T-helper 1 cell treated with Interleukin-12 subunit alpha and Interleukin-12 subunit beta and Interleukin-4 antibody, amounts not matched to agents 30 ng/mL and 1 ng/mL, for 36 hours (primary cell): ENCODE measurements around the gene ZNF174. TPM values are rescaled to one million over a fixed set of nuclear protein-coding genes. Genes with fewer than 3 reads are reported as not detected.

Experiments used
- intact Hi-C: fragments of 100-400 bp; cut with micrococcal nuclease; formaldehyde crosslinking; loops from one replicate; pipeline ENCODE4 v1.15.1; 2024
- total RNA-seq: library from RNA; stranded (reverse); gene quantifications from 2 replicates; pipeline ENCODE4 v1.2.3, GENCODE V29; 2022

Gene ZNF174
- total RNA-seq = 11.3 and 12.6 TPM in 2 replicates

DNA sequence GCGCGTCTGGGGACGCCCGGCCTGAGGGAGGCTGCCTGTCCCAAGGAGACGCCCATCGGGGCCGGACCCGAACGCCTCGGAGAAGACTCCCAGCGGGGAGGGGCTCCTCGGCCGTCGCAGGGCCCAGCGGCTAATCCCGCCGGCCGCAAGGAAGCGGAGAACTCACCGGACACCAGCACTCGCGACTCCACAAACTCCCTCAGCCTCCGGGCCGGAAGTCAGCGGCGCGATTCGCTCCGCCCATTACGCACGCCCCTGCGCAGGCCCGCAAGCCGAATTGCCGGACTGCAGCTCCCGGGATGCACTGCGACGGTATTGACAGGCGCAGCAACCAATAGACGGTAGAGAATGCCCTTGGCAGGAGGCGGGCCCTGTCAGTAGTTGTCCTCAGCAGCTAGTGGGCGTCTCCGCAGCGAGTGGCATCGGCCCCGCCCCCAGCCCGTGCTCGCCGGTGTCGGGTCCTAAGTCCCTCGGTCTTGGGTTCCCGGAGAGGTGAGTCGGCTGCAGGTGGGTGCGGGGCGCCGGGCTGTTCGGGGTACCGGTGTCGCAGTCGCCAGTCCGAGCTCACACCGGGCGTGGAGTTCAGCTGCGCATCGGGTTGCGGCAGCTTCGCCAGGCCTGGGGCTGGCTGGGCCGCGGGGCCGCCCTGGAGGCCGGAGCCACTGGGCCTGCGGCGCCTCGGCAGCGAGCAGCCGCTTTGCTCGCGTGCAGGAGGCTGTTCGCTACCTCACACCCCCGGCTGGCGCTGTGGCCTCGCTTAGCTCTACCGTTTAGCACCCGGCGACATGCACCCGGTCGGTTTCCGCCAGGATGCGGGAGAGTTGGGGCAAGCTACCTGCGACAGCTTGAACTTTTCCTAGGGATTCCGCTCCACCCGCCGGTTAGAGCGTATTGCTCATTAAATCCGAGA is at the start of gene ZNF174, which contains the start of gene ZSCAN32:
TSS of gene ZNF174 (plus strand) at position 437 of the 910 bp plus-strand sequence. CDS start 790 bp downstream, outside the sequence.
TSS of gene ZSCAN32 (minus strand) at position 226 of the 910 bp plus-strand sequence. CDS start 3,447 bp downstream, outside the sequence.
- intact Hi-C loops = loop anchor here (1.0 kb wide), 10 partner anchors 43 to 377 kb away; partner anchors contain the start of genes SLX4, THOC6, TIGD7 and ZNF200

DNA sequence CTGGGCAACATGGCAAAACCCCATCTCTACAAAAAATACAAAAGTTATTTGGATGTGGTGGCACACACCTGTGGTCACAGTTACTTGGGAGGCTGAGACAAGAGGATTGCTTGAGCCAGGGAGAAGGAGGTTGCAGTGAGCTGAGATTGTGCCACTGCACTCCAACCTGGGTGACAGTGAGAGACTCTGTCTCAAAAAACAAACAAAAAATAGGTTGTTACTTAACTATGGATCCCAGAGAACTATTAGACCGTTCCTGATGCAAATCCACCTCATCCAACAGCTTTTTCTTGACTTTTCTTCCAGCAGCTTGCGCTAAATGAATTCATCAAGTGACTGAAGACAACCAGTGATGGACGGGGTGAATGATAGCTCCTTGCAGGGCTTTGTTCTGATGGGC is 45.4 kb upstream of the ZNF174 start, which contains the start of gene OR2C1:
TSS of gene OR2C1 (plus strand) at position 301 of the 400 bp plus-strand sequence. CDS start at position 353, 52 bp downstream.
- intact Hi-C loops = no loop called here

DNA sequence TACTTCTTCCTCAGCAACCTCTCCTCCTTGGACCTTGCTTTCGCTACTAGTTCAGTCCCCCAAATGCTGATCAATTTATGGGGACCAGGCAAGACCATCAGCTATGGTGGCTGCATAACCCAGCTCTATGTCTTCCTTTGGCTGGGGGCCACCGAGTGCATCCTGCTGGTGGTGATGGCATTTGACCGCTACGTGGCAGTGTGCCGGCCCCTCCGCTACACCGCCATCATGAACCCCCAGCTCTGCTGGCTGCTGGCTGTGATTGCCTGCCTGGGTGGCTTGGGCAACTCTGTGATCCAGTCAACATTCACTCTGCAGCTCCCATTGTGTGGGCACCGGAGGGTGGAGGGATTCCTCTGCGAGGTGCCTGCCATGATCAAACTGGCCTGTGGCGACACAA is 44.9 kb upstream of the ZNF174 start:
- intact Hi-C loops = no loop called here

DNA sequence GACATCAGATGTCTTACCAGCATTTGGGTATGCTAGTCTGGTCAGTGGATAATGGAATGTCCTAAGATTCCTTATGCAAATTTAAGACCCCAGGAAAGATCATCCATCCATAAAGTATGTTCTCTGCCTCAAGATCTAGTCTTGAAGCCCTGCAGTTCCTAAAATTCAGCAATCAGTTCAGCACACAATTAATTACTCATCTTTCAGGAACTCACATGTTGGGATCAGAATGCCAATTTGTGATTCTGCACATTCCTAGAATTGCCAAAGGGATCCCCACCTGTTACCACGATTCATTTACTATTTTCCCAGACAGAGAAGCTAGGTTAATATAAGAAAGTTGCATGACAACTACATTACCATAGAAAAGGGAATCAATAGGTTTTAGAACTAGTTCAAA is 42.1 kb upstream of the ZNF174 start:
- intact Hi-C loops = no loop called here

DNA sequence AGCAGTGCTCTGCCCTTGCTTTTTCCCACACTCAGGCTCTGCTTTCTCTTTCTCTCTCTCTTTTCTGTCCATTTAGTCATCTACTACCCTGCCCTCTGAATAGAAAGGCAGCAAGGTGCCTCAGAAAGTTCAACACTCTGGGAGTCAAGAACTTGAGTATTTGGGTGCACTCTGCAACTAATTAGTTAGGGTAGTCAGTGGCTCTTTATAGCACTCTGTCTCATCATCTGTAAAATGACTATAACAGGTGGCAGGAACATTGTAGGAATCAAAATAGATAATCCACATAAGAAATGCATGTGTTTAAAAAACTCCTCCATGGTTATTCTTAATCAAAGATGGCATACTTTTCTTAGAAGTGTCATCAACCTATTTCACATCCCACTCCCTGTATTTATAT is 38.1 kb upstream of the ZNF174 start:
- intact Hi-C loops = loop anchor here (10.0 kb wide), 2 partner anchors 52 to 178 kb away; partner anchors contain the start of gene OR1F1

DNA sequence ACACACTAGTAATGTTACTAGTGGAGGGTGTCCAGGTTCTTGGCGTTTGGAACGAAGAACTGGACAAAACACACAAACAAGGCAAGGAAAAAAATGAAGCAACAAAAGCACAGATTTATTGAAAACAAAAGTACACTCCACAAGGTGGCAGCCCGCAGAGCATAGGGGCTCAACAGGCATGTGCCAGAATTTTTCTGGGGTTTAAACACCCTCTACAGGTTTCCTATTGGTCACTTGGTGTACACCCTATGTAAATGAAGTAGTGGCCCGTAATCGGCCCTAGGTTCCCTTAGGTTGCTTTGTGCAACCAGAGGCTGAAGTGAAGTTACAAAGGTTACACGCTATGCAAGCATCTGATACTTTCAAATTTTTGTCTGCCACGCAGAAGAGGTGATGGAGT is 37.2 kb upstream of the ZNF174 start:
- intact Hi-C loops = loop anchor here (10.0 kb wide), 2 partner anchors 51 to 179 kb away; partner anchors contain the start of gene OR1F1

DNA sequence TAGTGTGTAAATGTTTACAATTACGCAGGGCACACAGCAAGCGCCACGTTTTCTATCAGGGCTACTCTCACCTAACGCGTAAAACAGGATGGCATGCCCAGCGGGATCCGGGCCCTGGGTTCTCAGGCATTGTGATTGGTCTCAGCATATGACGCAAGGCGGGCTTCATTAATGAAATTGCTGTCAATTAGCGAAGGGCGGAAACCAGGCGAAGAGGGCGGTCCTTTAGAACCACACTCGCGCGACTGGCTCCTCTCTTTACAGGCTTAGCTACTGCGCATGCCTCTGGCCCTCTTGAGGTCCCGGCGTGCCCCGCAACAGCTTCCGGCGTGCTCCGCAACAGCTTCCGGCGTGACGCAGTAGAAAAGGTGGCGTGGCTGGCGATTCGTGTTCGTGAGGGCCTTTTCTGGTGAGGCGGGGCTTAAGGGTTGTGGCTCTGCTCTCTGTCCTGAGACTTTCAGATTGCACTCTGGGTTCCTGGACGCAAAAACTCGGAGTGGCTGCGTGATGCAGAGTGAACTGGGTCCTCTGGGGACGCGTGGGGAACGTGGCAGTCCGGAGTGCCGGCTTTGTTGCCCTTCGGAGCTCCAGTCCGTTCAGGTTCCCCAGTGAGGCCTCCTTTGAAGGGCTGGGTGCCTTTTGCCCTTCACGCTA is 36.1 kb upstream of the ZNF174 start:
- intact Hi-C loops = loop anchor here (10.0 kb wide), 2 partner anchors 50 to 180 kb away; partner anchors contain the start of gene OR1F1

DNA sequence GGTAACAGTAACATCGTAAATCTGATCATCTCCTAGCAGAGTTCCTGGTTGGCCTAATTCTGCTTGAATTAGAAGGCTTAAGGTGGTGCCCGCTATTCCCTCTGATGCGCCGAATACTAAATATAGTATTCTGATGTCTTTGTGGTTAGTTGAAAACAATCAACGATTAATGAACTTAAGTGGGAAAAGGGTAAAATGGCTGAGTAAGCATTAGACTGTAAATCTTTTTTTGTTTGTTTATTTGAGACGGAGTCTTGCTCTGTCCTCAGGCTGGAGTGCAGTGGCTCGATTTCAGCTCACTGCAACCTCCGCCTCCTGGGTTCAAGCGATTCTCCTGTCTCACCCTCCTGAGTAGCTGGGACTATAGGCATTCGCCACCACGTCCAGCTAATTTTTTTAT is 31.9 kb upstream of the ZNF174 start:
- intact Hi-C loops = loop anchor here (10.0 kb wide), 2 partner anchors 46 to 184 kb away; partner anchors contain the start of gene OR1F1

DNA sequence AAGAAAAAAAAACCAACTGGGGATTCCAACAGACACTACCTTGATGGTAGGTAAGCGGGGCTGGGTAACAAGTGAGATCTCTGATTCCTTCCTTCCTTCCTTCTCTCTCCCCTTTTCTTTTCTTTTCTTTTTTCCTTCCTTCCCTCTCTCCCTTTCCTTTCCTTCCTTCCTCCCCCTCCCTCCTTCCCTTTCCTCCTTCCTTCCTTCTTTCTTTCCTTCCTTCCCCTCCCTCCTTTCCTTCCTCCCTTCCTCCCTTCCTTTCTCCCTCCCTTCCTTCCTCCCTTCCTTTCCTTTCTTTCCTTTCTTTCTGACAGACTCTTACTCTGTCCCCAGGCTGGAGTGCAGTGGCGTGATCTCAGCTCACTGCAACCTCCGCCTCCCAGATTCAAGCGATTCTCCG is 25.3 kb upstream of the ZNF174 start:
- intact Hi-C loops = no loop called here

DNA sequence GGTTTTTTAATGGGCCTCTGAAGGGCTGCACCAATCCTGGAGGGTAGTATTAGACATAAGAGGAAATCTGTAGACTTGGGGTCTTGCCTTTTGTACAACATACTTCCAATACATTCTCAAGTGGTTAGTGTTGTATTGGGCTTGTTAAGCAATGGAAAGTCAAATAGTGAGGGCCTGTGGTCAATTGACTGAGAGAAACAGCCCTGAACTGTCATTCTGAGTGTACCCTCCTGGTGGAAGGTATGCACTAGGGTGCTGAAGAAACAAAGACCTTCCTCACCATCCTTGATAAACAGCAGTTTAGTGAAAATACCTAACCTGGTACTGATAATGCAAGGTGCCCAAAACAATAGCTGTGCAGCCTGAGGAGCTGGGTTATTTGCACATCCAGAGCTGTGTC is 23.1 kb upstream of the ZNF174 start:
- intact Hi-C loops = no loop called here

DNA sequence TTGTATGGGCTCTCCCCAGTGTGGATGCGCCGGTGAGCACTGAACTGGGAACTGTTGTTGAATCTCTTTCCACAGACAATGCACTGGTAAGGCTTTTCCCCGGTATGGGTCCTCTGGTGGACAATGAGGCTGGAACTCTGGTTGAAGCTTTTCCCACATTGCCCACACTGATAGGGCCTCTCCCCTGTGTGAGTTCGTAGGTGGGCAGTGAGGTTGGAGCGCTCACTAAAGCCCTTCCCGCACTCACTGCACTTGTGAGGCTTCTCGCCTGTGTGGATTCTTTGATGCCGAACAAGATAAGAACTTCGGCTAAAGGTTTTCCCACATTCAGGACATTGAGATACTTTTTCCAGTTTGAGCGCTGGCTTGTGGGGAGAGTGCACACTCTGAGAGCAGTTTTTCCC is 18.0 kb upstream of the ZNF174 start:
- intact Hi-C loops = loop anchor here (5.0 kb wide), 1 partner anchor 76 kb away; the partner anchor contains the start of genes TIGD7 and ZNF75A

DNA sequence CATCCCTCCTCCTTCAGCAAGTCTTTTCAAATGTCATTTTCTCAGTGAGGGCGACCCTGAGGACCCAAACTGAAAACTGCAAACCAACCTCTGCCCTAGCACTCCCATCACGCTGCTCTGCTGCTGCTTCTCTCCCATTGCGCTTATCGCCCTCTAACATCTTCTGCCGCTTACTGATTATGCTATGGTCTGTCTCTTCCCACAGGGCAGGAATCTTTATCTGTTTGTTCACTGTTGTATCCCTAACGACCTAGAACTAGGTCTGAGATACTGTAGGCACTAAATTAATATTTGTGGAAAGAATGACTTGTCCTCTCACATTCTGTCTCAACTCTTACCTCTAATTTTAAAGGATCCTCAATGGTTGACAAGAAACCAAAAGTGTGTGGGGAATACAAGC is 12.7 kb upstream of the ZNF174 start:
- intact Hi-C loops = no loop called here

DNA sequence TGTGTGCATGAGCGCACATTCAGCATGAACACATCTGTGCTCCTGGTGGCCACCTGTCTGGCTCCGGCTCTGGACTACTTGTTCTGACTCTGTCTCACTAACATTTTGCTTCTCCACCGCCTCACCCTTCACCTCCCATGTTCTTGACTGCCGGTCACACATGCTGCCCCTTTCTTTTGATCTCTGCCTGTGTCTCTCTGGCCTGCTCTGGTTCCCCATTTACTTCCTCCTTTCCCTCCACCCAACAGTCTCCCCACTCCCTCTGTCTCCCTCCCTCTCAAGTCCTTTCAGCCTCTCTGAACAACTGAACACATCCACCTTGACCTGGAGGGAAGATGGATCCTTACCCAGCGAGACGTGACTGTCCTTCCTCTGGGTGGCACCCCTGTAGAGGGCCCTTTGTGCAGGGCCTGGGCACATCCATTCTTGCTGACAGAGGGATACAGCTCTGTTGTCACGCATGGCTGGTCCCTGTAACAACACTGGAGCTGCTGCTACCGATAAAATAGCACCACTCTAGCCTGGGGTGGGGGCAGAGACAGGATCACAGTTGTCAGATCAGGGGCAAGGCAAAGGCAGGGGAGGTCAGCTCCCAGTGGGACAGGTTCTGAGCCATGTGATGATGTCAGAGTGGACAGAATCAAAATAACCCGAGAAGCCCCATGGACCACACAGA is 11.2 kb upstream of the ZNF174 start:
- intact Hi-C loops = no loop called here

DNA sequence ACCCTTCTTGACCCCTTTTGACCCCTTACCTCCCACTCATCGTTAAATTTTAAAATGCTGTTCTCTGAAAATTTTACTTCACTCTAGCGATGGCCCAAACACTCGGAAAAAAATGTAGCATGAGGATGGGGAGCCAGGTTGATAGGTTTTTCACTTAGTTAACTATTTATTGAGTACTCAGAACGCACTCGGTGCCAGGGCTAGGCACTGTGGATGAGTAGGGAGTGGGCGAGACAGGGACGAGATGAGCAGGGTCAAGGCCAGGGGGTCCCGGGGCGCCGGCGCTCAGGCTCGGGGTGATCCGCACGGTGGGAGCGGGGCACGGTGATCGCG is 603 bp upstream of the ZNF174 start:
- intact Hi-C loops = no loop called here

DNA sequence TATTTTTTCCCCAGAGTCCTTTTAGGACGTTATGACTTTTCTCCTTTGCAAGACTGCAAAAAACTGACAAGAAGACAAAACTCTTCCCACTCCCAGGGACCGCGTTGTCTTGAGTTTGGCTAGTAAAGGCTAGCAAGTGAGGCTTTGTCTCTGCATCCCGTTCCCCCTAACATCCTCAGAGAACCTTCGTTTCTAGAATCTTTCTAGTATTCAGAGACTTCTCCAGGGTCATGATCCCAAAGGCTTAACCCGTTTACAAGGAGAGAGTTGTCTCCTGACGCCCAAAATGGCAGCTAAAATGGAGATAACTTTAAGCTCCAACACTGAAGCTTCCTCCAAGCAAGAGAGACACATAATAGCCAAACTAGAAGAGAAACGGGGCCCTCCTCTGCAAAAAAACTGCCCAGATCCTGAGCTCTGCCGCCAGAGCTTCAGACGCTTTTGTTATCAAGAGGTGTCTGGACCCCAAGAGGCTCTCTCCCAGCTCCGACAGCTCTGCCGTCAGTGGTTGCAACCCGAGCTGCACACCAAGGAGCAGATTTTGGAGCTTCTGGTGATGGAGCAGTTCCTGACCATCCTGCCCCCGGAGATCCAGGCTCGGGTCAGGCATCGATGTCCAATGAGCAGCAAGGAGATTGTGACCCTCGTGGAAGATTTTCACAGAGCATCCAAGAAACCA is 843 bp downstream of the ZNF174 start:
- intact Hi-C loops = loop anchor here (1.0 kb wide), 10 partner anchors 42 to 378 kb away; partner anchors contain the start of genes SLX4, THOC6, TIGD7 and ZNF200

DNA sequence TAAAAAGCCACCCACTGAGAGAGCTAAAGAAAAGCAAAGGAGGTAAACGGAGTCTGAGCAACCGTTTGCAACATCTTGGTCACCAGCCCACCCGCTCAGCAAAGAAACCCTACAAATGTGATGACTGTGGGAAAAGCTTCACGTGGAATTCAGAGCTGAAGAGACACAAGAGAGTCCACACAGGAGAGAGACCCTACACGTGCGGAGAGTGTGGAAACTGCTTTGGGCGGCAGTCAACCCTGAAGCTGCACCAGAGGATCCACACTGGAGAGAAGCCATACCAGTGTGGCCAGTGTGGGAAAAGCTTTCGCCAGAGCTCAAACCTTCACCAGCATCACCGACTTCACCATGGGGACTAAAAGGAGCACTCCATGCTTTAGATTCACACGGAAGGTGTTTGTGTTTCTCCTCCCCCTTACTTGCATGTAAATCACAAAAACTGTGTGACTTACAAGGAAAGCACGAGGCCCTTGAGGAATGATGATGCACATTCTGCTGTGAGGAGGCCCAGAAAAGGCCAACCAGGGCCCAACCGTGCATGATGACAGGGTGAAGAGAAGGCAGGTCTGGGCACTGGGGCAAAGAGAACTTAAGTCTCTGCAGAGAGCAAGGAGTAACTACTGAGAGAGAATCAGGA is 7.7 kb downstream of the ZNF174 start:
- intact Hi-C loops = no loop called here

DNA sequence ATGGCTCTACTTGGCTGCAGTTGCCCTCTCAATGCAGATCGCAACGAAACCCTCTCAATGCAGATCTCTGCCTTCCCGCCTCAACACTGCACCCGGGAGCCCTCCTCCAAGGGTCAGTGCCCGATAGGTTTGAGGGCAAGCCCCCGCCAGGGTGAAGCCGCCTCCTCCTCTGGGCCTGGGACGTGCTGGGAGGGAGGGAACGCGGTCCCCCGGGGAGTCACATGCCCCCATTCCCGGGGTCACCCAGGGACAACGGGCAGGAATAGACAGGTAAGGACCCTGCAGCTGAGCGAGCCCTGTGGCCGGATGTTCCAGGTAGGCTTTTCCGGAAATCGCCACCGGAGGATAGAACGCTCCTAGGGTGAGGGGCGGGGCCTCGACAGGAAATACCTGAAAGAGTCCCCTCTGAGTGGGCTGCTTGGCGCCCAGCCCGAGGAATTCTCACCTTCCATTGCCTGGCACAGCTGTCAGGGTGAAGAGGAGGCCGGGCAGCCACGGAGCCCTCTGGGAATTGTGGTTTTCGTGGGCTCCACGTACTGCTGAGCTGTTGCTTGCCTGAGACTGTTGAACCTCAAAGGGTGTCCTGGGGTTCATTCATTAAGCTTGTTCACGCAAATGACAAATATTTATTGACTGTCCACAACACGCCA is 12.8 kb downstream of the ZNF174 start:
- intact Hi-C loops = loop anchor here (10.0 kb wide), 1 partner anchor 49 kb away; no protein-coding TSS in a partner anchor

DNA sequence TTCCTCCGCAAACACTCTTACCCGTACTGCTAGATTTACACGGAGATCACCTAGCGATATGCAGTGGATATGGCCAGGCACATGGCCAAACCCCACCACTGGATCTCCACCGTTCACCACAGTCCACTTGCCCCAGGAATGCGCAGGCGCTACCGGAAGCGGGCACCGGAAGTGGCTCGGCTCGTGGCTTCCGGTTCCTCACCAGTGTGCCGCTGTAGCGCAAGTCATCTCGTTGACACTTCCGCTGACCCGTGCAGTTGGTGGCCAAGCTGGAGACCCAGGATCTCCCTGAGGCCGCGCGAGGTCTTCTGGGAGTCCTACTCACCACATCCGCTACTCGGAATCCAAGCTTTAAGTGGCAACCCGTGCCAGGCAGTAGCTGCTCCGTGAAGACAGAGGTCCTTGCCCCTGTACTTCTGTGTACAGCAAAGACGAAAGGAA is 30.8 kb downstream of the ZNF174 start:
- intact Hi-C loops = loop anchor here (5.0 kb wide), 1 partner anchor 244 kb away; the partner anchor contains the start of gene OR1F1

DNA sequence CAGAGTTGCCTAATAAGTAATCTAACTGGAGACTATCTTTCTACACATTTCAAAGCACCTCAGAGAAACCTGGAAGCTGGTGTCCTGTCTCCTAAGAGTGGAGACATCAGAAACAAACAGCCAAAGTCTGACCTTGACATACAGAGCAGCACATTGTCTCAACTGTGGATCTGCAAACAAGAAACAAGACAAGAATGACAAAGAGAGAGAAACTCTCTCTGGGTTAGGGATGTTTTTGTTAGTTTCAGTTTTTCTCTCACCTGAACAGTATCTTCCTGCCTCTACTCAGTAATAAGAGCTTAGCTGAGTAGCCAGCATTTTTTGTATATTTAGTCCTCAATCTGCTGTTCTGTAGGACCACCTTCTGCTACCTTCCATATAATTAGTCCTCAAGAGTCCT is 33.4 kb downstream of the ZNF174 start:
- intact Hi-C loops = loop anchor here (5.0 kb wide), 1 partner anchor 247 kb away; the partner anchor contains the start of gene OR1F1
